Heart right ventricle (tissue), 16 donors: ENCODE results near the gene CR1. TPM values are rescaled to one million over a fixed set of nuclear protein-coding genes. Genes with fewer than 3 reads are reported as not detected.

ENCODE experiments used
- ATAC-seq, 8 donors: fragments of 200-7000 bp; cut with Tn5 transposase; one replicate each; pipeline ENCODE4 v1.9.1; 2020; ENCODE audit warnings: mild to moderate bottlenecking in 8 of 8, moderate library complexity in 8 of 8, moderate number of reproducible peaks in 1 of 8
- DNase-seq, 2 donors: peaks; one replicate each; pipeline ENCODE4 v3.0.0-alpha.2; 2020
- H3K27ac ChIP-seq, 10 donors: fragments of 200-600 bp; sonication (generic) in 2 of 10; one replicate each; pipeline versions ENCODE4 v1.5.0 to v1.8.0; 2020 to 2022; ENCODE audit warnings: mild to moderate bottlenecking in 3 of 10
- H3K27me3 ChIP-seq, 7 donors: fragments of 200-600 bp; one replicate each; pipeline ENCODE4 v1.8.0; 2021 to 2022; ENCODE audit warnings: mild to moderate bottlenecking in 2 of 7
- H3K36me3 ChIP-seq, 9 donors: fragments of 200-600 bp; sonication (generic) in 1 of 9; one replicate each; pipeline versions ENCODE4 v1.5.0 to v1.8.0; 2020 to 2022; ENCODE audit warnings: mild to moderate bottlenecking in 2 of 9
- H3K4me1 ChIP-seq, 9 donors: fragments of 200-600 bp; sonication (generic) in 1 of 9; one replicate each; pipeline versions ENCODE4 v1.5.0 to v1.8.0; 2020 to 2022; ENCODE audit warnings: mild to moderate bottlenecking in 4 of 9
- H3K4me3 ChIP-seq, 10 donors: fragments of 200-600 bp; sonication (generic) in 2 of 10; one replicate each; pipeline versions ENCODE4 v1.5.0 to v1.8.0; 2020 to 2022; ENCODE audit warnings: mild to moderate bottlenecking in 7 of 10, moderate library complexity in 2 of 10
- H3K9me3 ChIP-seq, 11 donors: fragments of 200-600 bp in 10 of 11; sonication (generic) in 2 of 11; one replicate each; pipeline versions ENCODE4 v1.5.0 to v1.8.0; 2013 to 2022; ENCODE audit warnings: mild to moderate bottlenecking in 2 of 11, control low read depth in 1 of 11, moderate library complexity in 1 of 11
- WGBS, 2 donors: extraction: QIAGEN DNeasy Blood & Tissue Kit; methylation state at CpG; one replicate each; pipeline ENCODE4 v1.1.7; 2013; ENCODE audit warnings: inconsistent platforms in 1 of 2; 5-methylcytosine and 5-hydroxymethylcytosine counted together
- intact Hi-C, 10 donors: fragments of 100-400 bp; cut with DNase I; formaldehyde crosslinking; loops; one replicate each; pipeline versions ENCODE4 v1.11.1 to v1.14.2; 2022
- polyA plus RNA-seq, 2 donors: library from polyadenylated mRNA; stranded (reverse); fragments of 200-250 nt; gene quantifications; one replicate each; pipeline ENCODE4 v1.2.3, GENCODE V29; 2013
- total RNA-seq, 10 donors: library from RNA; stranded (reverse); fragmentation: NEBNext Ultra II Directional in 3 of 10; extraction: Animal tissue kit (Norgen Biotek cat#: 25700) in 3 of 10; gene quantifications; one replicate each; pipeline versions ENCODE4 v1.2.1 to v1.2.4, GENCODE V29; 2021 to 2023
- TF ChIP-seq, protein P1 (sequence below), 9 donors: fragments of 200-600 bp; sonication (generic) in 2 of 9; IDR thresholded peaks; one replicate each; pipeline versions ENCODE4 v1.5.0 to v1.8.0; 2021 to 2022; ENCODE audit warnings: antibody characterized with exemption in 9 of 9, mild to moderate bottlenecking in 5 of 9, moderate library complexity in 1 of 9
- donor health status: Arrhythmogenic right ventricular cardiomyopathy.
- donor health status: ischemic (EF 13 %, LVEDD 7.1; RV severe dilation, severe dysfunction).
- donor health status: healthy with polysubstance abuse.
- donor health status: DM: no; HTN: yes; CAD: no.
- donor health status: DM: no; HTN: no; CAD: no.
- donor health status: ischemic (EF 25% LVEDD 6.9; RV normal size, moderate dysfunction).
- donor health status: ischemic (EF 25% LVEDD 5.7; RV mildly dilated, moderate dysfunction).
- donor health status: healthy.
- donor health status: DM: yes; HTN: yes; CAD: no.
- donor health status: Ischemic cardiomyopathy.
- donor health status: ischemic (EF 35%, LVEDD 5.7; RV mildly dilated, moderate dysfunction).
- donor health status: nonischemic (EF 11% LVEDD 7.7; RV severe dilation, severe dysfunction).
- donor health status: DM: yes; HTN: yes; CAD: no.
- donor health status: PGD.
- donor health status: ischemic (EF 29% LVEDD 5.4; RV normal size, mild dysfunction).
- donor health status: nonischemic (EF 23%, LVEDD 6.1; RV moderate dilation, normal function).

The CR1 gene
- total and polyA plus RNA-seq, 12 donors, result 0.15 to 25.6 (median 1.4) TPM

DNA sequence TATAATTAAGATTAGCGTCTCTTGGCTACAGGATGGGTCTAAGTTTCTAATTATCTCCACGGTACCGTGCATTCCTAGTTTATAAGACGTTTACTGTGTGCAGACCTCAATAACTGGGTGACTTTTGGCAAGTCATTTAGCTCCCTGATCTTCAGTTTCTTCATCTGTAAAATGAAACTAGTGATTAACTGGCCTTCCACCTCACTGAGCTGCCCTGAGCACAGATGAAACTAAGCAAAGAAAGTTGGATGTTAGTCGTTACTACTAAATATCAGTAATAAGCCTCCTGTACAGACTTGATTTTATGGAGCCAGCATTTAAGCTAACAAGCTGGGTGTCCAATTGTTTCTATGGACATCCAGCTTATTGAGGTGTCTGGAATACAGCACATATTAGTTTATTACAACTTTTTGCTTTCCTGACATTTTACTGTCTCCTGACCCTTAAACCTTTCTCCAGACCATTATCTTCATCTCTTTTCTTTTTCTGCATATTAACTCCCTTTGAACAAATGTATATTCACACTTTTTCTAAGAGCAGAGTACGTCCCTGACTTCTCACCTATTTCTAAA is 40.7 kb upstream of the CR1 start:
- Histone ChIP-seq H3K36me3 (no peaks in the 10 kb centered on the region), H3K9me3 (no peaks in the 10 kb centered on the region), H3K27me3 (peaks cover 7 to 73% (median 58%) of the 10 kb centered on the region in 7 donors), H3K4me3 (peak overlapping the region in 1 of 10 donors; percentile 42), H3K27ac (no peak overlapping the region), H3K4me1 (peaks cover 3 to 16% (median 14%) of the 10 kb centered on the region in 9 donors)
- intact Hi-C loops, result no loop called here
- no peak for DNase-seq
- ATAC-seq, result no peak
- 54 to 64% methylated on average over 6 of the region's 6 CpGs for WGBS, 2 donors
- TF ChIP-seq, protein P1, sequence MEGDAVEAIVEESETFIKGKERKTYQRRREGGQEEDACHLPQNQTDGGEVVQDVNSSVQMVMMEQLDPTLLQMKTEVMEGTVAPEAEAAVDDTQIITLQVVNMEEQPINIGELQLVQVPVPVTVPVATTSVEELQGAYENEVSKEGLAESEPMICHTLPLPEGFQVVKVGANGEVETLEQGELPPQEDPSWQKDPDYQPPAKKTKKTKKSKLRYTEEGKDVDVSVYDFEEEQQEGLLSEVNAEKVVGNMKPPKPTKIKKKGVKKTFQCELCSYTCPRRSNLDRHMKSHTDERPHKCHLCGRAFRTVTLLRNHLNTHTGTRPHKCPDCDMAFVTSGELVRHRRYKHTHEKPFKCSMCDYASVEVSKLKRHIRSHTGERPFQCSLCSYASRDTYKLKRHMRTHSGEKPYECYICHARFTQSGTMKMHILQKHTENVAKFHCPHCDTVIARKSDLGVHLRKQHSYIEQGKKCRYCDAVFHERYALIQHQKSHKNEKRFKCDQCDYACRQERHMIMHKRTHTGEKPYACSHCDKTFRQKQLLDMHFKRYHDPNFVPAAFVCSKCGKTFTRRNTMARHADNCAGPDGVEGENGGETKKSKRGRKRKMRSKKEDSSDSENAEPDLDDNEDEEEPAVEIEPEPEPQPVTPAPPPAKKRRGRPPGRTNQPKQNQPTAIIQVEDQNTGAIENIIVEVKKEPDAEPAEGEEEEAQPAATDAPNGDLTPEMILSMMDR (IDR thresholded peaks at IDR 0.05), result no peak

DNA sequence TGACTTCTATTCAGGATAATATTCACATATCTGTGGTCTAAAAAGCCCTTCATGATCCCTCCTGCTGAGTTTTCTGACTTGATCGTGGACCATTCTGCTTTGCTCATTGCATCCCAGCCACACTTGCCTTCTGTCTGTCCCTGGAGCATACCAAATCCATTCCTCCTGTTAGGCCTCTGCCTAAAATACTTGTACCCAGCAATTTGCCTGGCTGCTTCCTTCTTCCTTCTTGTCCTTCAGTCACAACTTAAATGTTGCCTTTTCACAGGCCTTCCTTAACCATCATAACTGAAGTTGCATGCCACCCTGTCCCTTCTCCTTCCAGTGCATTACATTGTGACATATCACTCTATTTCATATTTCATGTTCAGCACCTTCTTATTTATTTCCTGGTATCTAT is 37.5 kb upstream of the CR1 start:
- Histone ChIP-seq H3K36me3 (no peaks in the 10 kb centered on the region), H3K27ac (no peak overlapping the region), H3K4me3 (no peak overlapping the region), H3K9me3 (no peaks in the 10 kb centered on the region), H3K27me3 (peaks cover 7 to 55% (median 35%) of the 10 kb centered on the region in 7 donors), H3K4me1 (peaks cover 3 to 16% (median 14%) of the 10 kb centered on the region in 9 donors)
- 92 to 93% methylated on average over 1 of the region's 1 CpG for WGBS, 2 donors
- ATAC-seq, result no peak
- intact Hi-C loops, result no loop called here
- no peak for DNase-seq
- TF ChIP-seq, protein P1 (IDR thresholded peaks at IDR 0.05), result no peak

DNA sequence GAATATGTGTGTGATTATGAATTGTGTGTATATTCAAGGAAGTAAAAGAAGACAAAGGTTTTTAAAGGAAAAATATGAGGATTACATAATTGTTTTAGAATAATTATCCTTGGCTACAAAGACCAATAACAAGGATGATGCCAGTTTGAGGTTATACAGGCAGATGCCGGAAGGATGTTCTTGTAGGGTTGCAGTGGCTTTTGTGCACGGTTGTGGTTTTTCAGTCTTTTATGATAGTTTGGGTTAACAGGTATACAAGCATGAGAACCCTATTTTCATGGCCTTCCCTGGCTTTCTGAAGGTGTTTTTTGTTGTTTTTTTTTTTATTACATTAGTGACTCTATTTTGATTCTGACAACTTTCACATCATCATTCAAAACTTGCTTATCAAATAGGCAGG is 36.9 kb upstream of the CR1 start:
- ATAC-seq (no peak), DNase-seq (no peak)
- Histone ChIP-seq H3K4me1 (peaks cover 3 to 14% (median 13%) of the 10 kb centered on the region in 9 donors), H3K27ac (no peak overlapping the region), H3K4me3 (no peak overlapping the region), H3K27me3 (peaks cover 7 to 55% (median 35%) of the 10 kb centered on the region in 7 donors), H3K36me3 (no peaks in the 10 kb centered on the region), H3K9me3 (no peaks in the 10 kb centered on the region)
- 92 to 94% methylated on average over 2 of the region's 2 CpGs for WGBS, 2 donors
- TF ChIP-seq, protein P1 (IDR thresholded peaks at IDR 0.05), result no peak
- intact Hi-C loops, result no loop called here

DNA sequence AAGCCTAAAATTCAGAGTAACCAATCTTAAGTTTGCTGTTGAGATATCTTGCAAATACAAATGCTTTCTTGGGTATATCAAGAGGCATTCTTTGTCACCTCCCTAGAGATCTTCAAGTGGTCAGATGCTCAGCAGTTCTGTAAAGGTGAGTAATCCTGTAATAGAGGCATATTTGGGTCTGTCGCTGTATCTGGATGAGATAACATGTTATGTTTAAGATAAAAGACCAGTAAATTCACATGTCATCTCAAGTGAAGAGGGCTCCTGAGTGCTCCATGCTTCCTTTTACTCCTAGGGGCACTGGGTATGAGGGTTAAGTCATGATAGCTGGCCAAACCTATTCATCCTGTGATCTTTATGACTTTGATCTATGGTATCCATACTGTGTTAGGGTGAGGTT is 34.3 kb upstream of the CR1 start:
- ATAC-seq, result no peak
- peaks cover 0 to 50% (median 12%) of the 10 kb centered on the region in 7 donors for H3K27me3 ChIP-seq

More for the DNA sequence above, 34.3 kb upstream of the CR1 start:
- Histone ChIP-seq H3K36me3 (no peaks in the 10 kb centered on the region), H3K9me3 (no peaks in the 10 kb centered on the region), H3K4me1 (no peaks in the 10 kb centered on the region), H3K27ac (no peak overlapping the region), H3K4me3 (no peak overlapping the region)
- 48 to 72% methylated on average over 1 of the region's 1 CpG for WGBS, 2 donors
- no peak for DNase-seq
- TF ChIP-seq, protein P1 (IDR thresholded peaks at IDR 0.05), result no peak
- intact Hi-C loops, result loop anchor here in 1 of 10 donors (5.0 kb wide), 1 partner anchor 1966 kb away; no protein-coding TSS in a partner anchor
